ENCODE results near the gene MRPL17. TPM values are rescaled to one million over a fixed set of nuclear protein-coding genes. Genes with fewer than 3 reads are reported as not detected.

The MRPL17 gene
- total and polyA plus RNA-seq, 10 of the 15 experiments (the other 5 are each of a cell fraction or from before 2014, with no cell fraction given), result 60.3 to 171 (median 94.8) TPM

- TF ChIP-seq SIN3A (IDR thresholded peaks at IDR 0.05; ENCODE audit: low read depth, low read length), result no peak
- no peak for TF ChIP-seq RCOR1 (conservative IDR thresholded peaks at IDR 0.05; ENCODE audit: low read depth, low read length)
- no peak for TF ChIP-seq FOXM1 (IDR thresholded peaks at IDR 0.05; ENCODE audit: low read depth, low read length)
- TF ChIP-seq NR2C1 (IDR thresholded peaks at IDR 0.05), result no peak
- TF ChIP-seq ZNF24 (IDR thresholded peaks at IDR 0.05), result no peak
- no peak for TF ChIP-seq HDGF (IDR thresholded peaks at IDR 0.05)
- no peak for TF ChIP-seq LARP7 (IDR thresholded peaks at IDR 0.05)
Observed at GRCh38 chr11:6656936-6657335, 26.2 kb downstream of the MRPL17 start (continued).

DNA sequence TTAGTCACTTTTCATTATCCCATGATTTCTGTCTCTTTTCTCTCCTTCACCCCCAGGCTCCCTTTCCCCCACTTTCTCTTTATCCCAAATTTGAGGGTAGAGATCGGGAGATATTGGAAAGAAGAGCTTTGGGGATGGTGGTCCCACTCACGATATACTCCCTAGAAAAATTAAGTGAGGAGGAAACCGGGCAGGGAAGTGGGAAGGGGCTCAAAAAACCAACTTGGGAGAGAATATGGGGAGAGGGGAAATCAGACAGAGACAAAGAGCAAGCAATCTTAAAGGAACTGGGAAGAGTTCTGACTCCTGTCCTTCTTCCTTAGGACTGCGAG, 26.6 kb downstream of the MRPL17 start:
- SMC1A ChIA-PET (ENCODE audit: uncharacterized antibody, unreplicated experiment), result interaction anchor here (0.7 kb wide), 1 partner anchor 44 kb away, joined by 3 read pairs; no protein-coding TSS in a partner anchor
- intact Hi-C loops (cut with micrococcal nuclease; ENCODE audit: unreplicated experiment) (no loop called here), in situ Hi-C loops (cut with MboI) (no loop called here)
- WGBS (ENCODE audit: insufficient coverage, insufficient replicate concordance, low lambda C conversion rate, missing lambda C conversion rate), result 59% methylated on average over 4 of the region's 4 CpGs
- no peak for ATAC-seq
- no peak for DNase-seq (ENCODE audit: low read depth, low spot score)
- H3K4me2 ChIP-seq (ENCODE audit: control insufficient read depth, insufficient read depth), result no peak overlapping the region
- no peaks in the 10 kb centered on the region for H3K36me3 ChIP-seq (ENCODE audit: control insufficient read depth in 2 of 2, insufficient read depth in 2 of 2, low read length in 1 of 2)
- CTCF ChIA-PET, result interaction anchor here (4.5 kb wide), 1 partner anchor 8 kb away, joined by 22 read pairs; no protein-coding TSS in a partner anchor
- no peak overlapping the region for H3K4me3 ChIP-seq
- no peak overlapping the region for H3K9ac ChIP-seq (ENCODE audit: control insufficient read depth, insufficient read depth, low read length)
- no peaks in the 10 kb centered on the region for H3K4me1 ChIP-seq (ENCODE audit: control insufficient read depth, insufficient read depth, low read length)
- no peak overlapping the region for H3K27ac ChIP-seq (ENCODE audit: control insufficient read depth, insufficient read depth)
- no peak for FAIRE-seq
- H3K9me3 ChIP-seq (replicated peaks; ENCODE audit: control insufficient read depth, insufficient read depth, low read length), result no peaks in the 10 kb centered on the region
- RAD21 ChIA-PET (ENCODE audit: unreplicated experiment), result no interaction called here
- no peaks in the 10 kb centered on the region for H3K79me2 ChIP-seq (ENCODE audit: control insufficient read depth, insufficient read depth, low read length)
- H2AFZ ChIP-seq (ENCODE audit: control insufficient read depth, low read depth, low read length), result no peak overlapping the region
- H3K27me3 ChIP-seq (replicated peaks in 1 of 2; ENCODE audit: control insufficient read depth in 2 of 2, insufficient read depth in 2 of 2, low read length in 1 of 2), result peaks cover 4% of the 10 kb centered on the region in 2 experiments
- TF ChIP-seq JUNB (IDR thresholded peaks at IDR 0.05) (no peak), NFIC (IDR thresholded peaks at IDR 0.05; ENCODE audit: low read depth, low read length) (no peak), MTA2 (IDR thresholded peaks at IDR 0.05; ENCODE audit: low read depth) (no peak), TAF1 (IDR thresholded peaks at IDR 0.05; ENCODE audit: borderline replicate concordance, low read depth, low read length) (no peak), NBN (IDR thresholded peaks at IDR 0.05) (no peak), ESRRA (IDR thresholded peaks at IDR 0.05; ENCODE audit: low read length) (no peak), MYB (IDR thresholded peaks at IDR 0.05; ENCODE audit: borderline replicate concordance, low read depth, low read length) (no peak), TBL1XR1 (IDR thresholded peaks at IDR 0.05; ENCODE audit: low read depth, low read length) (no peak), MYC (IDR thresholded peaks at IDR 0.05; ENCODE audit: insufficient read depth, insufficient read length, insufficient replicate concordance, low read length, severe bottlenecking) (no peak), CREM (IDR thresholded peaks at IDR 0.05; ENCODE audit: low read depth) (no peak), TCF3 (IDR thresholded peaks at IDR 0.05; ENCODE audit: borderline replicate concordance, insufficient read depth, low read depth, low read length) (no peak), STAT3 (IDR thresholded peaks at IDR 0.05; ENCODE audit: low read depth, low read length) (no peak), CHD2 (IDR thresholded peaks at IDR 0.05; ENCODE audit: borderline replicate concordance, low read depth, low read length) (no peak), ZNF274 (IDR thresholded peaks at IDR 0.05; ENCODE audit: insufficient read depth, insufficient read length) (no peak), HCFC1 (IDR thresholded peaks at IDR 0.05; ENCODE audit: low read length) (no peak), IRF4 (IDR thresholded peaks at IDR 0.05; ENCODE audit: low read depth, low read length) (no peak), RBBP5 (conservative IDR thresholded peaks at IDR 0.05) (no peak)
- TF ChIP-seq, protein P1, sequence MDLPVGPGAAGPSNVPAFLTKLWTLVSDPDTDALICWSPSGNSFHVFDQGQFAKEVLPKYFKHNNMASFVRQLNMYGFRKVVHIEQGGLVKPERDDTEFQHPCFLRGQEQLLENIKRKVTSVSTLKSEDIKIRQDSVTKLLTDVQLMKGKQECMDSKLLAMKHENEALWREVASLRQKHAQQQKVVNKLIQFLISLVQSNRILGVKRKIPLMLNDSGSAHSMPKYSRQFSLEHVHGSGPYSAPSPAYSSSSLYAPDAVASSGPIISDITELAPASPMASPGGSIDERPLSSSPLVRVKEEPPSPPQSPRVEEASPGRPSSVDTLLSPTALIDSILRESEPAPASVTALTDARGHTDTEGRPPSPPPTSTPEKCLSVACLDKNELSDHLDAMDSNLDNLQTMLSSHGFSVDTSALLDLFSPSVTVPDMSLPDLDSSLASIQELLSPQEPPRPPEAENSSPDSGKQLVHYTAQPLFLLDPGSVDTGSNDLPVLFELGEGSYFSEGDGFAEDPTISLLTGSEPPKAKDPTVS (IDR thresholded peaks at IDR 0.05; ENCODE audit: low read depth, low read length), result no peak
- no peaks in the 10 kb centered on the region for H4K20me1 ChIP-seq (ENCODE audit: control insufficient read depth, insufficient read depth)
- BruUV-seq (replicated peaks), result no TSS peak
- POLR2A ChIA-PET, result no interaction called here

All from GM12878 (cell line).